SK-N-SH (cell line): ENCODE results near the gene LMAN2. TPM values are rescaled to one million over a fixed set of nuclear protein-coding genes. Genes with fewer than 3 reads are reported as not detected.
"Not testable (repeated sequence)": the region's sequence is repeated elsewhere in the genome, so short reads cannot be mapped to it uniquely, and the experiment has no call there.

Source experiments
- CTCF ChIA-PET: fragments of 300-600, 350-600 bp; formaldehyde crosslinking; extraction: SDS; loops from one replicate; lab custom pipeline; 2021; lab: Yijun Ruan, JAX
- POLR2A ChIA-PET: fragments of 350-600 bp; sonication (Branson Sonifier 250); formaldehyde crosslinking; extraction: SDS; loops from one replicate; lab custom pipeline; 2020; ENCODE audit warnings: antibody characterized with exemption, inconsistent platforms; lab: Yijun Ruan, JAX
- DNase-seq: peaks from one replicate; pipeline ENCODE4 v3.0.0; 2012
- H2AFZ ChIP-seq: fragments of 200-600 bp; sonication (generic); 2 replicates; pipeline ENCODE4 v1.8.1; 2016; ENCODE audit warnings: antibody characterized with exemption, mild to moderate bottlenecking, low read depth
- H3F3A ChIP-seq: fragments of 200-600 bp; sonication (generic); replicated peaks from 2 replicates; pipeline ENCODE3; 2016; ENCODE audit warnings: antibody characterized with exemption, mild to moderate bottlenecking; ENCODE audit not compliant: insufficient read depth
- H3K27ac ChIP-seq, 2 experiments: fragments of 200-500 bp in 1 of 2; fragments of 200-600 bp in 1 of 2; sonication (Bioruptor generic) in 1 of 2; sonication (generic), shearing (Covaris generic) in 1 of 2; 2 replicates each; pipeline versions ENCODE4 v1.5.1 to v1.6.1; 2014 to 2016; ENCODE audit warnings: low read depth in 2 of 2, inconsistent platforms in 1 of 2, low read length in 1 of 2, mild to moderate bottlenecking in 1 of 2, mixed read lengths in 1 of 2
- H3K27me3 ChIP-seq: fragments of 200-600 bp; sonication (generic), shearing (Covaris generic); 2 replicates; pipeline ENCODE4 v1.6.1; 2016; ENCODE audit warnings: mixed run types; ENCODE audit not compliant: insufficient read depth
- H3K36me3 ChIP-seq, 2 experiments: fragments of 200-500 bp in 1 of 2; fragments of 200-600 bp in 1 of 2; sonication (Bioruptor generic) in 1 of 2; sonication (generic) in 1 of 2; replicated peaks in 1 of 2; 2 replicates each; pipeline versions ENCODE3 to v1.5.1; 2014 to 2016; ENCODE audit warnings: low read length in 1 of 2, mild to moderate bottlenecking in 1 of 2; ENCODE audit not compliant: insufficient read depth in 2 of 2, control insufficient read depth in 1 of 2
- H3K4me1 ChIP-seq, 2 experiments: fragments of 200-500 bp in 1 of 2; fragments of 200-600 bp in 1 of 2; sonication (Bioruptor generic) in 1 of 2; sonication (generic), shearing (Covaris generic) in 1 of 2; 2 replicates each; pipeline versions ENCODE4 v1.5.1 to v1.6.1; 2014 to 2016; ENCODE audit warnings: low read depth in 1 of 2, low read length in 1 of 2, mixed run types in 1 of 2; ENCODE audit not compliant: insufficient read depth in 2 of 2, control insufficient read depth in 1 of 2
- H3K4me2 ChIP-seq: fragments of 200-600 bp; sonication (generic), shearing (Covaris generic); 2 replicates; pipeline ENCODE4 v1.6.1; 2017; ENCODE audit warnings: mixed run types
- H3K4me3 ChIP-seq, 2 experiments: fragments of 200-500 bp in 1 of 2; fragments of 200-600 bp in 1 of 2; sonication (Bioruptor generic) in 1 of 2; sonication (generic), shearing (Covaris generic) in 1 of 2; 2 replicates each; pipeline versions ENCODE4 v1.5.1 to v1.8.1; 2014 to 2016; ENCODE audit warnings: low read depth in 2 of 2, inconsistent platforms in 1 of 2, low read length in 1 of 2, mild to moderate bottlenecking in 1 of 2, mixed read lengths in 1 of 2, moderate library complexity in 1 of 2
- H3K79me2 ChIP-seq: fragments of 200-600 bp; sonication (generic); 2 replicates; pipeline ENCODE4 v1.8.1; 2017; ENCODE audit warnings: mild to moderate bottlenecking; ENCODE audit not compliant: insufficient read depth
- H3K9ac ChIP-seq: fragments of 200-600 bp; sonication (generic); 2 replicates; pipeline ENCODE4 v1.6.1; 2017; ENCODE audit warnings: mixed run types
- H3K9me2 ChIP-seq: fragments of 200-600 bp; sonication (generic); 2 replicates; pipeline ENCODE4 v1.6.1; 2017; ENCODE audit warnings: mixed run types
- H3K9me3 ChIP-seq: fragments of 200-600 bp; sonication (generic); 2 replicates; pipeline ENCODE4 v1.6.1; 2017; ENCODE audit warnings: mixed run types, mild to moderate bottlenecking, moderate library complexity
- H4K20me1 ChIP-seq: fragments of 200-600 bp; sonication (generic); 2 replicates; pipeline ENCODE4 v1.6.1; 2017; ENCODE audit warnings: mild to moderate bottlenecking, mixed run types; ENCODE audit not compliant: insufficient read depth
- CHD2 ChIP-seq: fragments of 150-350 bp; IDR thresholded peaks from 2 replicates; pipeline ENCODE4 v1.6.1; 2018; ENCODE audit warnings: low read length; ENCODE audit not compliant: partially characterized antibody
- JUND ChIP-seq: IDR thresholded peaks from 2 replicates; pipeline ENCODE4 v1.4.0; 2012
- NRF1 ChIP-seq: IDR thresholded peaks from 2 replicates; pipeline ENCODE4 v1.6.1; 2012; ENCODE audit warnings: low read depth, mild to moderate bottlenecking, low read length
- POLR2AphosphoS5 ChIP-seq: IDR thresholded peaks from 2 replicates; pipeline ENCODE4 v1.6.1; 2012; ENCODE audit warnings: low read depth, low read length
- RAD21 ChIP-seq: IDR thresholded peaks from 2 replicates; pipeline ENCODE4 v1.6.1; 2012; ENCODE audit warnings: mild to moderate bottlenecking, low read length
- RFX5 ChIP-seq: IDR thresholded peaks from 2 replicates; pipeline ENCODE4 v1.6.1; 2012; ENCODE audit warnings: mild to moderate bottlenecking, improper control_type of control experiment, low read length
- WGBS: methylation state at CpG from one replicate; pipeline ENCODE4 v1.1.6; 2017; ENCODE audit warnings: low lambda C conversion rate; 5-methylcytosine and 5-hydroxymethylcytosine counted together
- polyA plus RNA-seq, 3 experiments: library from polyadenylated mRNA; depleted of rRNA; stranded (reverse); fragments of >200 nt; gene quantifications; 2 replicates each; pipeline ENCODE4 v1.2.3, GENCODE V29; 2012
- TF ChIP-seq, protein P1 (sequence below): fragments of 150-350 bp; IDR thresholded peaks from 2 replicates; pipeline ENCODE4 v1.6.1; 2016; ENCODE audit warnings: mild to moderate bottlenecking, low read depth, low read length
- TF ChIP-seq, protein P2 (sequence below): IDR thresholded peaks from 2 replicates; pipeline ENCODE4 v1.4.0; 2012; ENCODE audit warnings: low read depth, borderline replicate concordance

LMAN2 gene
- polyA plus RNA-seq, 1 of the 3 experiments (the other 2 are of a cell fraction) = 500 TPM

DNA sequence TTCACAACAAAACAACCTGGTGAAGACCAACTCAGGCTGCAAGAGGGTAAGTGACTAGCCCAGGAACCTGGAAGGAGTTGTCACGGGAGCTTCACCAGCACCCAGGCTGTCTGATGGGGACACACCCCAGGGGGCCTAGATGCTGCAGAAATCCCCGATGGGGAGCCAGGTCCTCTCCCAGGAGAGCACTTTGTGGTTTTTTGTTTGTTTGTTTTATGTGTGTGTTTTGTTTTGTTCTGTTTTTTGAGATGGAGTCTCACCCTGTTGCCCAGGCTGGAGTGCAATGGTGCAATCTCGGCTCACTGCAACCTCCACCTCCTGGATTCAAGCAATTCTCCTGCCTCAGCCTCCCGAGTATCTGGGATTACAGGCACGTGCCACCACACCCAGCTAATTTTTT lies 24.0 kb upstream of the LMAN2 start:
- H3K4me1 ChIP-seq, H3K4me3 ChIP-seq, H3K27ac ChIP-seq, H3K36me3 ChIP-seq, H3K9me3 ChIP-seq, DNase-seq, H3F3A ChIP-seq, H3K9ac ChIP-seq, H2AFZ ChIP-seq, H3K9me2 ChIP-seq, H3K4me2 ChIP-seq, H3K27me3 ChIP-seq, H3K79me2 ChIP-seq, POLR2A ChIA-PET, H4K20me1 ChIP-seq: not testable (repeated sequence)
- CTCF ChIA-PET = interaction anchor here (0.8 to 7.9 kb wide), 2 partner anchors 14 to 68 kb away, joined by 3 to 58 read pairs; no protein-coding TSS in a partner anchor
- 70% methylated on average over 5 of the region's 5 CpGs for WGBS

DNA sequence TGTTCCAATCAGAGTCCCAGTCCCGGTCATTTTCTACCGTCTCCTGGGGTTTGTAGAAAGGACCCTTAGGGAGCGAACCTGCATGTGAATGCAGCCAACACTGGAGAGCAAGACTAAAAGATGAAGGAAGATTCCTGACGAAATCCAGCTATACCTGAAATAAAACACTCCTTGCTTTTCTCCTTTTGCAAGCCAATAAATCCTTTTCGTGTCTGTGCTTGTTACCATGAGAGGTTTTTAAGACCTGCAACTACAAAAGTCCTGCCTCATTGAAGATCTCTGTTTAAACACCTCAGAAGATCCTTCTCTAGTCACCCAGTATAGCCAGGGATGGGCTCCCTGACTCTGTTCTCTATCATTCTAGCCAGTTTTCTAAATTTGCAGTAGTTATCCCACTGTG lies 22.7 kb upstream of the LMAN2 start:
- CTCF ChIA-PET = interaction anchor here (0.9 to 4.9 kb wide), 3 partner anchors 15 to 127 kb away, joined by 3 to 47 read pairs (median 6); no protein-coding TSS in a partner anchor
- Histone ChIP-seq H3K9me3 (no peaks in the 10 kb centered on the region), H2AFZ (no peak overlapping the region), H3K27ac (no peak overlapping the region), H3K4me2 (no peak overlapping the region), H3K9me2 (no peaks in the 10 kb centered on the region), H3F3A (peaks cover 6% of the 10 kb centered on the region), H3K4me3 (no peak overlapping the region), H3K79me2 (no peaks in the 10 kb centered on the region), H3K4me1 (peaks cover 0 to 9% of the 10 kb centered on the region in 2 experiments; a peak in 1 of 4 replicates), H4K20me1 (no peaks in the 10 kb centered on the region), H3K36me3 (no peaks in the 10 kb centered on the region), H3K27me3 (no peaks in the 10 kb centered on the region), H3K9ac (no peak overlapping the region)
- TF ChIP-seq RFX5 (no peak), CHD2 (no peak)
- WGBS = 86% methylated on average over 5 of the region's 5 CpGs
- POLR2A ChIA-PET = no interaction called here
- DNase-seq = no peak

- CTCF ChIA-PET = interaction anchor here (0.9 to 4.9 kb wide), 4 partner anchors 16 to 127 kb away, joined by 3 to 47 read pairs (median 16); no protein-coding TSS in a partner anchor
- Histone ChIP-seq H3K9me3 (no peaks in the 10 kb centered on the region), H3K4me2 (no peak overlapping the region), H3K9me2 (no peaks in the 10 kb centered on the region), H3F3A (peaks cover 6% of the 10 kb centered on the region), H3K4me3 (no peak overlapping the region), H3K27me3 (no peaks in the 10 kb centered on the region), H3K27ac (no peak overlapping the region), H3K9ac (no peak overlapping the region), H2AFZ (no peak overlapping the region), H3K79me2 (no peaks in the 10 kb centered on the region), H3K4me1 (peaks cover 0 to 9% of the 10 kb centered on the region in 2 experiments; a peak in 1 of 4 replicates), H3K36me3 (no peaks in the 10 kb centered on the region), H4K20me1 (no peaks in the 10 kb centered on the region)
- no peak for TF ChIP-seq POLR2AphosphoS5
- no peak for TF ChIP-seq NRF1
- TF ChIP-seq, protein P1, sequence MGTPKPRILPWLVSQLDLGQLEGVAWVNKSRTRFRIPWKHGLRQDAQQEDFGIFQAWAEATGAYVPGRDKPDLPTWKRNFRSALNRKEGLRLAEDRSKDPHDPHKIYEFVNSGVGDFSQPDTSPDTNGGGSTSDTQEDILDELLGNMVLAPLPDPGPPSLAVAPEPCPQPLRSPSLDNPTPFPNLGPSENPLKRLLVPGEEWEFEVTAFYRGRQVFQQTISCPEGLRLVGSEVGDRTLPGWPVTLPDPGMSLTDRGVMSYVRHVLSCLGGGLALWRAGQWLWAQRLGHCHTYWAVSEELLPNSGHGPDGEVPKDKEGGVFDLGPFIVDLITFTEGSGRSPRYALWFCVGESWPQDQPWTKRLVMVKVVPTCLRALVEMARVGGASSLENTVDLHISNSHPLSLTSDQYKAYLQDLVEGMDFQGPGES = no peak
- TF ChIP-seq RAD21 = no peak
- TF ChIP-seq, protein P2, sequence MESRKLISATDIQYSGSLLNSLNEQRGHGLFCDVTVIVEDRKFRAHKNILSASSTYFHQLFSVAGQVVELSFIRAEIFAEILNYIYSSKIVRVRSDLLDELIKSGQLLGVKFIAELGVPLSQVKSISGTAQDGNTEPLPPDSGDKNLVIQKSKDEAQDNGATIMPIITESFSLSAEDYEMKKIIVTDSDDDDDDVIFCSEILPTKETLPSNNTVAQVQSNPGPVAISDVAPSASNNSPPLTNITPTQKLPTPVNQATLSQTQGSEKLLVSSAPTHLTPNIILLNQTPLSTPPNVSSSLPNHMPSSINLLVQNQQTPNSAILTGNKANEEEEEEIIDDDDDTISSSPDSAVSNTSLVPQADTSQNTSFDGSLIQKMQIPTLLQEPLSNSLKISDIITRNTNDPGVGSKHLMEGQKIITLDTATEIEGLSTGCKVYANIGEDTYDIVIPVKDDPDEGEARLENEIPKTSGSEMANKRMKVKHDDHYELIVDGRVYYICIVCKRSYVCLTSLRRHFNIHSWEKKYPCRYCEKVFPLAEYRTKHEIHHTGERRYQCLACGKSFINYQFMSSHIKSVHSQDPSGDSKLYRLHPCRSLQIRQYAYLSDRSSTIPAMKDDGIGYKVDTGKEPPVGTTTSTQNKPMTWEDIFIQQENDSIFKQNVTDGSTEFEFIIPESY = no peak
- no peak for TF ChIP-seq RFX5
- no peak for TF ChIP-seq JUND
- POLR2A ChIA-PET = no interaction called here
- 86% methylated on average over 6 of the region's 6 CpGs for WGBS
- no peak for DNase-seq
Measured at GRCh38 chr5:177373806-177374205, 22.3 kb upstream of the LMAN2 start.
